GM23338 (cell line): ENCODE results near the gene DCST2. TPM values are rescaled to one million over a fixed set of nuclear protein-coding genes. Genes with fewer than 3 reads are reported as not detected.

Source experiments
- ATAC-seq: fragments of 200-7000 bp; cut with Tn5 transposase; 3 replicates; pipeline ENCODE4 v1.9.1; 2020
- DNase-seq: peaks from one replicate; pipeline ENCODE4 v3.0.0-alpha.2; 2015; ENCODE audit warnings: low spot score
- H2AFZ ChIP-seq: fragments of 200-600 bp; sonication (generic); 2 replicates; pipeline ENCODE4 v1.8.0; 2016; ENCODE audit warnings: antibody characterized with exemption, mild to moderate bottlenecking, moderate library complexity
- H3F3A ChIP-seq: fragments of 200-600 bp; sonication (generic); replicated peaks from 2 replicates; pipeline ENCODE4 v1.8.0; 2017; ENCODE audit warnings: antibody characterized with exemption, mixed run types, low read depth
- H3K27ac ChIP-seq: fragments of 200-600 bp; sonication (generic); 2 replicates; pipeline ENCODE4 v1.6.1; 2016; ENCODE audit warnings: low read depth
- H3K27me3 ChIP-seq: fragments of 200-600 bp; sonication (generic); 2 replicates; pipeline ENCODE4 v1.8.0; 2016; ENCODE audit warnings: mild to moderate bottlenecking, mixed run types, moderate library complexity; ENCODE audit not compliant: insufficient read depth
- H3K36me3 ChIP-seq: fragments of 200-600 bp; sonication (generic); 2 replicates; pipeline ENCODE4 v1.8.0; 2016; ENCODE audit warnings: mild to moderate bottlenecking; ENCODE audit not compliant: insufficient read depth
- H3K4me1 ChIP-seq: fragments of 200-600 bp; sonication (generic); 2 replicates; pipeline ENCODE4 v1.8.0; 2016; ENCODE audit warnings: mild to moderate bottlenecking, moderate library complexity; ENCODE audit not compliant: insufficient read depth
- H3K4me2 ChIP-seq: fragments of 200-600 bp; sonication (generic); 2 replicates; pipeline ENCODE4 v1.7.1; 2017; ENCODE audit warnings: mixed run types
- H3K4me3 ChIP-seq: fragments of 200-600 bp; sonication (generic); 2 replicates; pipeline ENCODE4 v1.6.1; 2016; ENCODE audit warnings: mixed run types
- H3K79me2 ChIP-seq: fragments of 200-600 bp; sonication (generic); replicated peaks from 2 replicates; pipeline ENCODE4 v1.8.0; 2017; ENCODE audit warnings: mild to moderate bottlenecking; ENCODE audit not compliant: insufficient read depth
- H3K9me2 ChIP-seq: fragments of 200-600 bp; sonication (generic); 2 replicates; pipeline ENCODE4 v1.8.0; 2017; ENCODE audit not compliant: insufficient read depth
- H4K20me1 ChIP-seq: fragments of 200-600 bp; sonication (generic); replicated peaks from 2 replicates; pipeline ENCODE4 v1.8.0; 2017; ENCODE audit warnings: mild to moderate bottlenecking; ENCODE audit not compliant: insufficient read depth
- H3K27ac Mint-ChIP-seq: 2 replicates; pipeline ENCODE4 v1.8.0; 2020; ENCODE audit warnings: inconsistent platforms, mild to moderate bottlenecking, moderate library complexity, mixed read lengths
- H3K27me3 Mint-ChIP-seq: 3 replicates; pipeline ENCODE4 v1.8.0; 2022; ENCODE audit warnings: low read depth, mild to moderate bottlenecking, moderate library complexity, mixed read lengths, inconsistent platforms; ENCODE audit not compliant: insufficient read depth, poor library complexity
- H3K36me3 Mint-ChIP-seq: 3 replicates; pipeline ENCODE4 v1.8.0; 2021; ENCODE audit warnings: low read depth, mild to moderate bottlenecking, inconsistent platforms, moderate library complexity, mixed read lengths
- H3K4me1 Mint-ChIP-seq: 3 replicates; pipeline ENCODE4 v1.8.0; 2020; ENCODE audit warnings: mild to moderate bottlenecking, inconsistent platforms, mixed read lengths
- H3K4me3 Mint-ChIP-seq: 3 replicates; pipeline ENCODE4 v1.8.0; 2021; ENCODE audit warnings: moderate library complexity, mild to moderate bottlenecking, inconsistent platforms, mixed read lengths
- H3K9me3 Mint-ChIP-seq: 3 replicates; pipeline ENCODE4 v1.8.0; 2020; ENCODE audit warnings: moderate library complexity, mild to moderate bottlenecking, inconsistent platforms, mixed read lengths
- CREB1 ChIP-seq: fragments of 250-450 bp; sonication (Bioruptor Pico); IDR thresholded peaks from 2 replicates; pipeline ENCODE4 v1.5.0; 2020; ENCODE audit warnings: low read depth, mild to moderate bottlenecking, moderate library complexity
- EZH2 ChIP-seq: fragments of 200-600 bp; sonication (generic); IDR thresholded peaks from one replicate; pipeline ENCODE4 v1.8.0; 2017; ENCODE audit warnings: antibody characterized with exemption, mild to moderate bottlenecking, low read depth; ENCODE audit not compliant: unreplicated experiment
- EZH2phosphoT487 ChIP-seq: fragments of 200-600 bp; sonication (generic); IDR thresholded peaks from one replicate; pipeline ENCODE4 v1.8.1; 2018; ENCODE audit warnings: antibody characterized with exemption; ENCODE audit not compliant: unreplicated experiment
- JUNB ChIP-seq: IDR thresholded peaks from one replicate; pipeline ENCODE4 v1.6.1; 2016; ENCODE audit warnings: antibody characterized with exemption; ENCODE audit not compliant: unreplicated experiment
- NANOG ChIP-seq: IDR thresholded peaks from 2 replicates; pipeline ENCODE4 v1.6.1; 2016; ENCODE audit warnings: antibody characterized with exemption, borderline replicate concordance
- POLR2AphosphoS5 ChIP-seq: IDR thresholded peaks from 2 replicates; pipeline ENCODE4 v1.6.1; 2016; ENCODE audit warnings: antibody characterized with exemption, low read depth
- STAT1 ChIP-seq: IDR thresholded peaks from one replicate; pipeline ENCODE4 v1.6.1; 2016; ENCODE audit warnings: antibody characterized with exemption; ENCODE audit not compliant: unreplicated experiment
- ZNF114 ChIP-seq: fragments of 250-450 bp; sonication (Bioruptor Pico); IDR thresholded peaks from 2 replicates; pipeline ENCODE4 v1.5.0; 2020; ENCODE audit warnings: mild to moderate bottlenecking, moderate library complexity
- ZNF331 ChIP-seq: fragments of 250-450 bp; sonication (Bioruptor Pico); IDR thresholded peaks from 2 replicates; pipeline ENCODE4 v1.5.0; 2020; ENCODE audit warnings: low read depth, mild to moderate bottlenecking, moderate library complexity
- ZNF462 ChIP-seq: fragments of 250-450 bp; sonication (Bioruptor Pico); IDR thresholded peaks from 2 replicates; pipeline ENCODE4 v1.5.0; 2020; ENCODE audit warnings: mild to moderate bottlenecking, moderate library complexity
- polyA plus RNA-seq: library from polyadenylated mRNA; unstranded; fragments of >200 nt; fragmentation: Nextera tagmentation; extraction: Ambion mirVana; gene quantifications from 2 replicates; pipeline ENCODE4 v1.2.1, GENCODE V29; 2016
- total RNA-seq: library from RNA; depleted of rRNA; stranded (reverse); fragments of >200 nt; shearing (Covaris generic); gene quantifications from 2 replicates; pipeline ENCODE4 v1.2.3, GENCODE V29; 2014
- TF ChIP-seq, protein P1 (sequence below): IDR thresholded peaks from one replicate; pipeline ENCODE4 v1.6.1; 2018; ENCODE audit warnings: antibody characterized with exemption; ENCODE audit not compliant: unreplicated experiment
- TF ChIP-seq, protein P2 (sequence below), 2 experiments: fragments of 200-600 bp in 1 of 2; sonication (generic) in 1 of 2; conservative IDR thresholded peaks; 2 replicates each; pipeline versions ENCODE4 v1.5.1 to v1.6.1; 2016 to 2017; ENCODE audit warnings: antibody characterized with exemption in 2 of 2, low read depth in 2 of 2, mild to moderate bottlenecking in 2 of 2, moderate library complexity in 1 of 2
- TF ChIP-seq, protein P3 (sequence below): IDR thresholded peaks from 2 replicates; pipeline ENCODE4 v1.6.1; 2016; ENCODE audit warnings: antibody characterized with exemption

The DCST2 gene
- total and polyA plus RNA-seq, 2 experiments from 2014 or later = 0.78 TPM; not detected in 1

DNA sequence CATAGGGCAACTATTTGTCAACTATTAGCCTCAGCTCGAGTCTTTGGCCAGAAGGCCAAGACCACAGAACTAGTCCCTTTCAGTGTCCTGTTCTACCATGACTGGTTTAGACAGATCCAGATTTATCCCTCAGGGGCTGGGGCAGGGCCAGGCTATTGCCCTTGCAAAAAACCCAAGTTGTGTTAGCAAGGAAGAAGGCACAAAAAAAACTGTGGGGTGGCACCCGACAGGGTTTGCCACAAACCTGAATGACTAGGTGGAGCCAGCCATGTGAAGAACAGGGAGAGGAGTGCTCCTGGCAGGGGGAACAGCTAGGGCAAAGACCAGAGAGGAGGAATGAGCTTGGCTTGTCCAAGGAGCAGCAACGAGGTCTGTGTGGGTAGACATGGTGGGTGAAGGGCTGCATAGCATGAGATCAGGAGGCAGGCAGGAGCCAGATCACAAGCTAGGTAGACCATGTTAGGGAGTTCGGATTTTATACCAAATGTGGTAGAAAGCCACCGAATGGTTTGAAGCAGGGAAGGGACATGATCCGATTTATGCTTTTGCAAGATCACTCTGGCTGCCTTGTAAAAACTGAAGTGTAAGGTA, 4.4 kb upstream of the DCST2 start (continued):
- TF ChIP-seq ZNF462 (CRISPR knock-in tag) (no peak), ZNF114 (CRISPR knock-in tag) (no peak), NANOG (no peak), EZH2 (no peak)

DNA sequence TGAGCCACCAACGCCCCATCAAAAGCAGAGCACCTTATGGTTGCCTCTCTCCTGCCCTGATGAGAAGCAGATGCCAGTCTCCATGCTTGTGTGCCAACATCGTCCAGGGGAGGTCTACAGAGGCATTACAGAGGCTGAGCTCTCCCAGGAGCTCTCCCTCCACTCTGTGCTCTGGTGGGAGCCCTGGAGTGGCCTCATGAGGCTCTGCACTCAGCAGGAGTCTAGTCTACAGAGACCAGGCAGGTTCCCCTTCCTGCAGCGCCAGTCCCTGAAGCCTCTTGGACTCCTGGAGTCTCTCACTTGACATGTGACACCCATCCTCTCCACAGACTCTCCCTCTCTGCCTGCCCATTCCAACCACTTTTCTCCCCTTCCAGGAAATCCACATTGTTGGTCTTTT, 3.5 kb upstream of the DCST2 start:
- Mint-ChIP-seq H3K27ac (no peak overlapping the region; the same call in 1 of the 2 replicates), H3K4me1 (no peaks in the 10 kb centered on the region; the same call in 2 of the 3 replicates), H3K36me3 (no peaks in the 10 kb centered on the region), H3K4me3 (no peak overlapping the region), H3K27me3 (peaks cover 13% of the 10 kb centered on the region), H3K9me3 (no peaks in the 10 kb centered on the region)
- Histone ChIP-seq H3K36me3 (no peaks in the 10 kb centered on the region), H3K4me3 (no peak overlapping the region), H2AFZ (no peak overlapping the region), H3F3A (no peaks in the 10 kb centered on the region), H3K4me2 (no peak overlapping the region), H3K79me2 (no peaks in the 10 kb centered on the region), H3K9me2 (no peaks in the 10 kb centered on the region), H3K27me3 (no peaks in the 10 kb centered on the region), H4K20me1 (no peaks in the 10 kb centered on the region), H3K4me1 (no peaks in the 10 kb centered on the region), H3K27ac (no peak overlapping the region)
- DNase-seq (no peak), ATAC-seq (no peak)
- TF ChIP-seq STAT1 (no peak), CREB1 (no peak), EZH2phosphoT487 (no peak), ZNF114 (CRISPR knock-in tag) (no peak), ZNF331 (CRISPR knock-in tag) (no peak), POLR2AphosphoS5 (no peak), JUNB (no peak), EZH2 (no peak)
- TF ChIP-seq, protein P1, sequence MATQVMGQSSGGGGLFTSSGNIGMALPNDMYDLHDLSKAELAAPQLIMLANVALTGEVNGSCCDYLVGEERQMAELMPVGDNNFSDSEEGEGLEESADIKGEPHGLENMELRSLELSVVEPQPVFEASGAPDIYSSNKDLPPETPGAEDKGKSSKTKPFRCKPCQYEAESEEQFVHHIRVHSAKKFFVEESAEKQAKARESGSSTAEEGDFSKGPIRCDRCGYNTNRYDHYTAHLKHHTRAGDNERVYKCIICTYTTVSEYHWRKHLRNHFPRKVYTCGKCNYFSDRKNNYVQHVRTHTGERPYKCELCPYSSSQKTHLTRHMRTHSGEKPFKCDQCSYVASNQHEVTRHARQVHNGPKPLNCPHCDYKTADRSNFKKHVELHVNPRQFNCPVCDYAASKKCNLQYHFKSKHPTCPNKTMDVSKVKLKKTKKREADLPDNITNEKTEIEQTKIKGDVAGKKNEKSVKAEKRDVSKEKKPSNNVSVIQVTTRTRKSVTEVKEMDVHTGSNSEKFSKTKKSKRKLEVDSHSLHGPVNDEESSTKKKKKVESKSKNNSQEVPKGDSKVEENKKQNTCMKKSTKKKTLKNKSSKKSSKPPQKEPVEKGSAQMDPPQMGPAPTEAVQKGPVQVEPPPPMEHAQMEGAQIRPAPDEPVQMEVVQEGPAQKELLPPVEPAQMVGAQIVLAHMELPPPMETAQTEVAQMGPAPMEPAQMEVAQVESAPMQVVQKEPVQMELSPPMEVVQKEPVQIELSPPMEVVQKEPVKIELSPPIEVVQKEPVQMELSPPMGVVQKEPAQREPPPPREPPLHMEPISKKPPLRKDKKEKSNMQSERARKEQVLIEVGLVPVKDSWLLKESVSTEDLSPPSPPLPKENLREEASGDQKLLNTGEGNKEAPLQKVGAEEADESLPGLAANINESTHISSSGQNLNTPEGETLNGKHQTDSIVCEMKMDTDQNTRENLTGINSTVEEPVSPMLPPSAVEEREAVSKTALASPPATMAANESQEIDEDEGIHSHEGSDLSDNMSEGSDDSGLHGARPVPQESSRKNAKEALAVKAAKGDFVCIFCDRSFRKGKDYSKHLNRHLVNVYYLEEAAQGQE = no peak
- TF ChIP-seq, protein P2, sequence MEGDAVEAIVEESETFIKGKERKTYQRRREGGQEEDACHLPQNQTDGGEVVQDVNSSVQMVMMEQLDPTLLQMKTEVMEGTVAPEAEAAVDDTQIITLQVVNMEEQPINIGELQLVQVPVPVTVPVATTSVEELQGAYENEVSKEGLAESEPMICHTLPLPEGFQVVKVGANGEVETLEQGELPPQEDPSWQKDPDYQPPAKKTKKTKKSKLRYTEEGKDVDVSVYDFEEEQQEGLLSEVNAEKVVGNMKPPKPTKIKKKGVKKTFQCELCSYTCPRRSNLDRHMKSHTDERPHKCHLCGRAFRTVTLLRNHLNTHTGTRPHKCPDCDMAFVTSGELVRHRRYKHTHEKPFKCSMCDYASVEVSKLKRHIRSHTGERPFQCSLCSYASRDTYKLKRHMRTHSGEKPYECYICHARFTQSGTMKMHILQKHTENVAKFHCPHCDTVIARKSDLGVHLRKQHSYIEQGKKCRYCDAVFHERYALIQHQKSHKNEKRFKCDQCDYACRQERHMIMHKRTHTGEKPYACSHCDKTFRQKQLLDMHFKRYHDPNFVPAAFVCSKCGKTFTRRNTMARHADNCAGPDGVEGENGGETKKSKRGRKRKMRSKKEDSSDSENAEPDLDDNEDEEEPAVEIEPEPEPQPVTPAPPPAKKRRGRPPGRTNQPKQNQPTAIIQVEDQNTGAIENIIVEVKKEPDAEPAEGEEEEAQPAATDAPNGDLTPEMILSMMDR (conservative IDR thresholded peaks at IDR 0.05; ENCODE audit: low read depth in 2 of 2) = no peak
- TF ChIP-seq, protein P3, sequence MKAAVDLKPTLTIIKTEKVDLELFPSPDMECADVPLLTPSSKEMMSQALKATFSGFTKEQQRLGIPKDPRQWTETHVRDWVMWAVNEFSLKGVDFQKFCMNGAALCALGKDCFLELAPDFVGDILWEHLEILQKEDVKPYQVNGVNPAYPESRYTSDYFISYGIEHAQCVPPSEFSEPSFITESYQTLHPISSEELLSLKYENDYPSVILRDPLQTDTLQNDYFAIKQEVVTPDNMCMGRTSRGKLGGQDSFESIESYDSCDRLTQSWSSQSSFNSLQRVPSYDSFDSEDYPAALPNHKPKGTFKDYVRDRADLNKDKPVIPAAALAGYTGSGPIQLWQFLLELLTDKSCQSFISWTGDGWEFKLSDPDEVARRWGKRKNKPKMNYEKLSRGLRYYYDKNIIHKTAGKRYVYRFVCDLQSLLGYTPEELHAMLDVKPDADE = no peak
